Measurements from ENCODE around the gene ALG2.
A peak's percentile ranks its signal among the peaks of the same experiment; 100 is the strongest.

Gene ALG2, protein sequence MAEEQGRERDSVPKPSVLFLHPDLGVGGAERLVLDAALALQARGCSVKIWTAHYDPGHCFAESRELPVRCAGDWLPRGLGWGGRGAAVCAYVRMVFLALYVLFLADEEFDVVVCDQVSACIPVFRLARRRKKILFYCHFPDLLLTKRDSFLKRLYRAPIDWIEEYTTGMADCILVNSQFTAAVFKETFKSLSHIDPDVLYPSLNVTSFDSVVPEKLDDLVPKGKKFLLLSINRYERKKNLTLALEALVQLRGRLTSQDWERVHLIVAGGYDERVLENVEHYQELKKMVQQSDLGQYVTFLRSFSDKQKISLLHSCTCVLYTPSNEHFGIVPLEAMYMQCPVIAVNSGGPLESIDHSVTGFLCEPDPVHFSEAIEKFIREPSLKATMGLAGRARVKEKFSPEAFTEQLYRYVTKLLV

DNA sequence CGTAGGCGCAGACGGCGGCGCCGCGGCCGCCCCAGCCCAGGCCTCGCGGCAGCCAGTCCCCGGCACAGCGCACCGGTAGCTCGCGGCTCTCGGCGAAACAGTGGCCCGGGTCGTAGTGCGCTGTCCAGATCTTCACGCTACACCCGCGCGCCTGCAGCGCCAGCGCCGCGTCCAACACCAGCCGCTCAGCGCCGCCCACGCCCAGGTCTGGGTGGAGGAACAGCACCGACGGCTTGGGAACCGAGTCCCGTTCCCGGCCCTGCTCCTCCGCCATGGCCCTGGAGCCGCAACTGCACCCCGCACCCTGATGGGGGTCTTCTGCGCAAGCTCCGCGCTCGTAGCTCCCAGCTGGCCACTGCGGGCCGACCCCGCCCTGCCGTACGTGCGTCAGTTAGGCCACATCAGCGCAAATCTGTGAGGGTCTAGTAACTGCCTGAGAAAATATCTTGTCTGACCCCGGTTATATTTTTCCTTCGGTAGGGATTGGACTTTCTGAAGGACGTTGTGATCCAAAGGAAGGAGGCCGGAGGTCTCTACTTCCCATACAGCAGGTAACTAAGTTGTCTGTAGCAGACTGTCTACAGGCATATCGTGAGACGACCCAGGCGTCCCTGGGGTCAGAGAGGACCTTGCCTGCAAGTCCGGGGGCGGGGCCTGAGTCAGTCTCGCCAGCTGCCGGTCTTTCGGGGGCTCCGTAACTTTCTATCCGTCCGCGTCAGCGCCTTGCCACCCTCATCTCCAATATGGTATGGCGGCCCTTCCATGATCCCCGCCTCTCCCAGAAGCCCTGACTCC is at the start of gene ALG2, which contains the start of gene SEC61B:
Gene ALG2 (minus strand): TSS at position 322 of the 795 bp plus-strand sequence. CDS start 48 bp downstream, at position 274.
Gene SEC61B (plus strand): TSS at position 662 of the 795 bp plus-strand sequence. CDS start 82 bp downstream, at position 744.
- DNase-seq = peak; percentile 60 to 98 (median 90)

DNA sequence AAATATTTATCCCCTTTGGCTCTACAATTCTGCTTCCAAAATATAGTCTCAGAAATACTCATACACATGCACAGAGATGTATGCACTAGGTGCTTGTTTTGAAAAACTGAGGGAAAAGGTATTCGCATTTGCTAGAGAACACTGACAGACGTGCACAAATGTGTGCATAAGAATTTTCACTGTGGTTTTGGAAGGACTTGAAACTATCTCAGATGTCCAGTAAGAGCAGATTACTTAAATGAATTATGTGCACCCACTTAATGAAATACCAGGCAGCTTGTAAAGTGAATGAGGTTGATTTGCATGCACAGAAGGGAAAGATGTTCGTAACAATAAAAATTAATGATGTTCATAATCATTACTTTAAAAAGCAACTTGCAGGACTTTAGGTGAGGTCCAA is 48.7 kb upstream of the ALG2 start:
- no peak for DNase-seq

DNA sequence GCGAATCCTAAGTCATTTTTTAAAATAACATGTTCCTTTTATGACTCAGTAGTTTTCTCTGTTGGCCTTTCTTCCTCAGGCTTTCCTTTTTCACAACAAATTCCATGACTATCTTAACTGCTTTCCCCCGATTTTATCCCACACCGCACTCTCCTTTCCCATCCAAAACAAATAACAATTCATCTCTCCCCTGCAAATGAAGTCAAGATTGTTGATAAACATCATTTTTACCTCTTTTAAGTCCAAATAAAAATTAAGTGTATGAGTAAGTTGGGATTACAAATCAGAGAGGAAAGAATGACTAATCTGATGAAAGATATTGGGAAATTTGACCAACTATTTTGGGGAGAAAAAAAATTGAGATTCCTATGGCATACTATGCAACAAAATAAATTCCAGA is 47.7 kb upstream of the ALG2 start:
- DNase-seq = no peak

DNA sequence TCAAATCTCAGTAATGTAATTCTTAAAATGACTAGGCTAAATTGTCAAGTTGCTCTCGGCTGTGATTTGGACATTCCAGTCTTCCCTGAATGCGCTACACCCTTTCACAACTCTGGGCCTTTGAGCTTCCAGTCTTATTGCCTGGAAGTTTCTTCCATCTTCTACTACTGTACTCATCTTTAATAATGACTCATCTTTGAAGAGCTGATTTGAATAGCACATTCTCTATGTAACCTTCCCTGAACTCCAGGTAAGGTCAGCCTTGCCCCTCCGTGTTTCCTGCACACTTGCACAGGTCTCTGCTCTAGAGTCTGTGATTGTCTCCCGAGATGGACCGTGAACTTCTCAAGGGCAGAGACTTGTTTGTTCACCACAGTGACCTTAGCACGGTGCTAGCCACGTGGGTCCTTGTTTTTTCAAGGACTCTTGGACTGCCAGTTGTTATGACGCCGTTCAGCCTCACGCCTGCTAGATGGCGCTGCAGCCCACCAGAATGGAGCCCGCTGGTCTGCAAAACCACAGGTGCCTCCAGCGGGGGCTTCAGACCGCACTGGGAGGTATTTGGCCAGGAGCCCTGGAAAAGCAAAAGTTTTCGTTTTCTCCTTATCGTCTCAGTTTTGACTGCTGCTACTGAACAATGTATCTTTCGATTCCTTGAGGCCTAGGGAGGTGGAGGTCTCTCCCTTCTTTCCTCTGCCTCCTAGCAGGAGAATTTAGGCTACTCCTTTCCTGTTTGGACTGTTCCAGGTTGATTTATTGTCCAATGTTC is 44.7 kb upstream of the ALG2 start:
- peak in 48 of 51 donors; percentile 10 to 84 (median 50) for DNase-seq

DNA sequence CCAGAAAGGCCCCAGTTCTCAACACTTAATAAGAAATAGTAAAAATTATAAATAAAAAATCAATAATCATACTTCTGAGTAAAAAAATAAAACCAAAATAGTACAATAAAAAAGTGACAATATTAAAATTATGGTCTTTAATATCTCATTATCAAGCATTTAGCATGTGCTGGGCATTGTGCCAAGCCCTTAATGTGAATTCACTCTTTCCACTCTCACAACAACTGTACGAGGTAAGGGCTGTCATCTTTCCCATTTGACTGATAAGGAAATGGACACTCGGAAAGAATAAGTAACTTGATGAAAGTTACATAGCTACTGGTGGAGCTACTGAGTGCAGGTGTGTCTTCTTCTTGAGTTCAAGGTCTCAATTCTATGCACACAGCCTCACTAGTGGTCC is 43.9 kb upstream of the ALG2 start:
- no peak for DNase-seq

DNA sequence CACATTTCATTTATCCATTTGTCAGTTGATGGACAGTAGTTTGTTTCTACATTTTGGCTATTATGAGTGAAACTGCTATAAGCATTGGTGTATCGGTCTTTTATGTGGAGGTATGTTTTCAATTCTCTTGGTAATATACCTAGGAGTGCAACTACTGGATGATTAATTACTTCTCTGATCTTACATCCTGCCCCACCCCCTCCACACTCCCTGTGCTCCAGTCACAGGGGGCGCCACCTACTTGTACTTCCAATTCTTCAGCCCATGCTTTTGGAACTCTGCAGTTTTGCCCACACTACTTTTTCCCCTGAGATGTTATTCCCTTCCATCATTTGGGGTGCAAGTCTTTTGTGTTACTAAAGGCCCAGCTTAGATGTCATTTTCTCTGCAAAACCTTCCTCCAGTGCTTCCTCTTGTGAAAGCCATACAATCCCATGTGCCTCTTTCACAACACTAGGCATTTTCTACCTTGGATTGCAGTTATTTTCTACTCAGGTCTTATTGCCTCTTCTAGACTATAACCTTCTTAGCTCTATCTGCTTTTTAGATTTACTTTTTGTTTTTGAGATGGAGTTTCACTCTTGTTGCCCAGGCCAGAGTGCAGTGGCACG is 42.4 kb upstream of the ALG2 start:
- no peak for DNase-seq

DNA sequence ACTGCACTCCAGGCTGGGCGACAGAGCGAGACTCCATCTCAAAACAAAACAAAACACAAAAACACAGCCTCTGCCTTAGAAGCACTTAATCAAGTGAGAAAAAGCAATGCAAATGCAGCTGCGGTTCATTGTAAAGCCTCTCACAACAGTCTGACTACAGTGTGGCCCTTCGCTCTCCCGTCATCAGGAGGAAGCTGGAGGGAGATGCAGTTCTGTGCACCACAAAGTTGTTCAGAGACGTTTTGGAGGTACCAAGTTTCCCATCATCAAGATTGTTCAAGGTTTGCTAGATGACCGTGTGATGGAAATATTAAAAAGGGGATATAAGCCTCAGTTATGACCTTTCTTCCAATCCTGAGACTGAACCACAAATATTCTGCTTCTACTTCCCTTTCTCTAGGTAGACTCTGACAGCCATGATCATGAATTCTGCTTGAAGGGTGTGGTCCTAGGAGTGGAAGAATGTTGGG is 41.2 kb upstream of the ALG2 start:
- DNase-seq = no peak

DNA sequence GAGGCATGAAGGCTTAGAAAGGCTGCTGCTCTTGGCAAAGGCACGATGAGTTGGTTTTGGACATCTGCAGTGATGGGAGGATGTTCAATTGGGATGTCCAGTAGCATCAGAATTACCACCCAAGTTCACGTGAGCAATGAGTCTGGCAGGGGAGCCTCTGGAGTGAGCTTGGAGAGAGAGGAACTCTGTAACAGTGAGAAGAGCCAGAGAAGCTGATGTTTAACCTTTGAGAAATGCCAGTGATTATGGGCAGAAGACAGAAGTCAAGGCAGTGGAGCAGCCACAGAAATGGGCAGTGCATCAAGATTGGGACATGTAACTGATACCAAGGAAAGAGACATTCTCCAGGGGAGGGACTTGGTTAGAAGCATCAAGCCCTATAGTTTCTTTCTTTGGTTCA is 40.2 kb upstream of the ALG2 start:
- no peak for DNase-seq

DNA sequence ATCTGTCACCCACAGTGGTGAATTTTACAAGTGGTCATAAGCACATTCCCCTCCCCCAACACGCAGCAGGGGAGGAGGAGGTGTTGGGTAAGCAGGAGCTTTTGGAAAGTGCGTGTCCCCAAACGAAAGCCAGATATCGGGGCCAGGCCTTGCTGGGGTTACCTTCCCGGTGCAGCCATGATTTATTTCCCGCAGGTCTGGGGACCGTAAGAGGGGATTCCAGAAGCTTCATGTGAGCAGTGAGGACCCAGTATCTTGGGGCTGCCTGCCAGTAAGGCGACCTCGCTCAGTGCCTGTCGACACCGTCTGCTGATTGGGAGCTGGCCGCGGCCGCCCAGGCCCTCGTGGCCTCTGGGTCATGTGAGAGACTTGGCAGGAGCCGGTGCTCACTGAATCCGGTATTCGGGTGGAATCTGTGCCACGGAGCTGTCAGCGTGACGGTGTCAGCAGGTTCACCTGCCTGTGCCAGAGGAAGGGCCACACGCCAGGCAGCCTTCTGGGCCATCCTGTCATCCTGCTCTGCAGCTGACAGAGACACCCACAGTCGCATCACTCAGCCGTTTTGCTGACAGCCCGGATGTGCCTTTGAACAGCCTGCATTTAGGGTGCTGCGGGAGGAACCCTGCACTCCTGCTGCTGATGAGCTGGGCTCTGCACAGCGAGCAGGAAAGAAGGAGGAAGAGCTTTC is 37.6 kb upstream of the ALG2 start:
- DNase-seq = peak; percentile 22 to 89 (median 80)

DNA sequence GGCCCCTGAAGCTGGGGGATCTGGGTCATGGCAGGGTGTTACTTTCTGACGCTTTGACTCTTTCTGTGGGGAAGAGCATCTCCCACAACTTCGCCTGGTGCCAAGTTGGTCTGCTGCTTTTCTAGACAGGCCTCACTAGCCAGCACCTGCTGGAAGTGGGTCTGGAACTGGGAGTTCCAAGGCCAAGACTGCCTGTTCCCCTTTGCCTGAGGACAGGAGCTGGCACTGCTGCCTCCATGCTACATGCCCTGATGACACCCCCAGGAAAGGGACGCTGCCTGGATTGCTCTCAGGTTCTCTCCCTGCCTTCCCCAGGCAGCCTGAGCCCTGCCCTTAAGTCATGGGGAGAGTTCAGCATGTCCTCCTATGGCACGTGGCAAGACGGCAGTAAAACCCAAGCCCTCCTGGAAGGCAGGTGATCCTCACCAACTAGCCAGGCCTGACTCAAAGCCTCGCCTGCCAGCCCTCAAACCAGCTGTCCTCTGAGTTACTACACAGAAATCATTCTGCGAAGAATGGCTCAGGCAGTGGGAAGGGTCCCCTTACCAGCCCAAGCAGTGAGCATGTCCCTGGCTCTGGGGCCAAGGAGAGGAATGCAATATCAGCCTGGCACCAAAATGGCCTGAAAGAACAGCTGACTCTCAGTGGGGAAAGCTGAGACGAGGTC is 36.1 kb upstream of the ALG2 start:
- no peak for DNase-seq

DNA sequence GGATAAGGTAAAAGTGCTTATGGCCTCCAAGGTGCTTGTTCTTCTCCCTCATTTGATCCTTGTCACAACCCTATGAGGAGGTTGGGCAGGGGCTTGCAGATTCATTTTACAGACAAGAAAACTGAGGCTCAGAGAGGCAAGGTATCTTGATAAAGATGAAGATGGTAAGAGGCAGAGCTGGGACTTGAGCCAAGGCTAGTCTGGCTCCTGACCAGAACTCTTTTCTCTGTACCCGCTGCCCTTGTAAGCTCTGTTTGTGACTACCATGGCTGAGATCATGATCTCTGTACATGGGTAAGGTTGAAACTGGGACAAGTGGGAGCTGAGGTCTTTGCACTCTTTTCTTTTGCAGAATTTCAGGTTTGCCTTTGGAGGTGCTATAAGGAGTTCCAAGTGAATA is 33.9 kb upstream of the ALG2 start:
- no peak for DNase-seq

DNA sequence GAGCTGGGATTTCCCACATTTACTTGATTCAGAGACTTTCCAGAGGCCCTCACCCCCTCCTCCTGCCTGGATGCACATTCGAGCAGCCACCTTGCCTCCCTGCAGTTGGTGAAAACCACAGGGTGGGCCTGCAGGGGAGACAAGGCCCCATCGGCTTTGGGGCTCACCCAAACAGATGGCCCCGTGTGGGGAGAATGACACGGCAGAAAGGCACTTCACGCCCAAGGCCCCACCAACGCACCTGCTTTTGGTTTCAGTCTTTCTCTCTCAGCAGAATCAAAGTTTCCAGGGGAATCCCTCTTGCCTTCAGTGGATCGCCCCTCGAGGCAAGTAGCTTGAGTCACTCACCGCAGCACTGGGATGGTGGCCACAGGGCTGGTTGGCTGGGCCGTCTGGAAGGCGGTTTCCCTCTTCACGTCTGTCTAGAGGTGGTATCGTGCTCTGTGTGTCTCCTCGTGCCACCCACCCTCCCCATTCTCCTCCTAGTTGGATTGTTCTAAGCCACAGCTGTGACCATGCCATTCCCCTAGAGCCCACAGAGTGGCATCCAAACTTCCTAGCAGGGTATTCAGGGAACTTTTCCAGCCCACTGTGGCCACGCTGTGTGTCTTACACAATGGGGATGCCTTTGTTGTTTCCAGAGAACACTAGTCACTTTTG is 32.2 kb upstream of the ALG2 start:
- DNase-seq = peak in 19 of 51 donors; percentile 6 to 58 (median 24)

DNA sequence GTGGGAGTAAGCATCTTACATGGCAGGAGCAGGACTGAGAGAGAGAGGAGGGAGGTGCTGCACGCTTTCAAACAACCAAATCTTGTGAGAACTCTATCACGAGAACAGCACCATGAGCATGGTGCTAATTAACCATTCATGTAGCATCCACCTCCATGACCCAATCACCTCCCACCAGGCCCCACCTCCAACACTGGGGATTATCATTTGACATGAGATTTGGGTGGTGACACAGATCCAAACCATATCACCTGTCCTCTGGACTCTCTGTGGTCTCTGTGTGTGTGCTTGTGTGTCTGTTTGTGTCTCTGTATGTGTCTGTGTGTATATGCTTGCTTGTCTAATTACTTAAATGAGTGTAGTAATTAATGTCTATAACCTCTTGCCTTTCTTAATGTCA is 31.4 kb upstream of the ALG2 start:
- DNase-seq = no peak

DNA sequence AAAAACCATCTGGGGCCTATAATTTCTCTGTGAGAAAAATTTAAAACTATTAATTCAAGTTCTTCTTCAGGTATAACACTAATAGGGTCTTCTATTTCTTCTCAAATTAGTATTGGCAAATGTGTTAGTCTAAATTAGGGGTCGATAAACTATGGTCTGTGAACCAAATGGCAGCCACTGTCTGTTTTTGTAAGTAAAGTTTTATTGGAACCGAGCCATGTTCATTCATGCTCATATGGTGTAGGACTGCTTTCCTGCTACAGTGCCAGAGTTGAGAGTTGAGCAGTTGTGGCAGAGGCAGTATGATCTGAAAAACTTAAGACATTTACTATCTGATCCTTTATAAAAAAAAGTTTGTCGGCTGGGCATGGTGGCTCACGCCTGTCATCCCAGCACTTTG is 29.4 kb upstream of the ALG2 start:
- no peak for DNase-seq

DNA sequence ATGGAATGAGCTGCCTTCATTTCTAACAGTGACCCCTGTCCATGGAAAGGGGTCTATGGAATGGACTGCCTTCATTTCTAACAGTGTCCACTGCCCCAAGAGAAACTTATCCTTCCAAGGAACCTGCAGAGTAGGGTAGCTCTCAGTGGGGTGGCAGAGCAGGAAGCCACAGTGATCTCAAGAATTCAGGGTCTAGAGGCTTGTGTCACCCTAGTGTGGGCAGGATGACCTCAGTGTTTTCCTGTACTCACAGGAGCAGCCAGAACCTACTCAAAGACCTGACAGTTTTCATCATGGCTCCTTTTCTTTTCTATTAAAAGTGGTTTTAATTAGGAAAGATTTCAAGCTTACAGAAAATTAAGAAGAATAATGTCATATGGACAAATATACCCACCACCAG is 27.9 kb upstream of the ALG2 start:
- DNase-seq = no peak

DNA sequence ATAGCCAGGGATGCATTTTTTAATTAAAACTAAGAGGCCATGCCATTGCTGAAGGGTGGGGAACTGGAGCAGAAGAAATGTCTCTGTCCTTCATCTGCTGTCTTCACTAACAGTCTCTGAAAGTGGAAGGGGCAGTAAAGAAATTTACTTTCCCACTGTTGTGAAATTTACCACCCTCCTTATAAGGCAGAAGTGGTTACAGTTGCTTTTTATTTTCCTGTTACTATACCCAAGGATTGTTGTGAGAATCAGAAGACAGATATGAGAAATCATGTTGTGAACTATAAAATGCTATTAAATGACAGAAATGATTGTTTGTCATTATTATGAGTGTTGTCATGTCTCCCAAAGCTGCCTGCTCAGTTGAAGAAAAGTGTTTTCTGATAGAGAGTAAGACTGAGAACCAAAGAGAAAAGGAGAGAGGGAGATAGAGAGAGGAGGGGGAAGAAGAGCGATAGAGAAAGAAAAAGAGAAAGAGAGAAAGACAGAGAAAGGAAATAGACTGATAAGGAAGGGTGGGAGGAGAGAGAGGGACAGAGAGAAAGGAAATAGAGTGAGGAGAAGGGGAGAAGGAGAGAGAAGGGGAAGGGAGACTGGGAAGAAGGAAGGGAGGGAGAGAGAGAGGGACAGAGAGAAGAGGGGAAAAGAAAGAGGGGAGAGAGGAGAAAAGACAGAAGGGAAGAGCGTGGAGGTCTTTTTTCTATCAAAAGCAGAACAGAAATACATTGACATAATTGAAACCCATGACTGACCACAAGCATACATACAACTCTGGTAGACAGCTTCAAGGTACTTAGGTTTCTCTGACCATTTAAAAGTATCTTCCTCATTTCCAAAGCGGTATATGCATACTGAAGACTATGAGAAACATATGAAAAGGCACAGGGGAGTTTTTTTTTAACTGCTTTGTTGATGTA is 22.9 kb upstream of the ALG2 start:
- DNase-seq = no peak

DNA sequence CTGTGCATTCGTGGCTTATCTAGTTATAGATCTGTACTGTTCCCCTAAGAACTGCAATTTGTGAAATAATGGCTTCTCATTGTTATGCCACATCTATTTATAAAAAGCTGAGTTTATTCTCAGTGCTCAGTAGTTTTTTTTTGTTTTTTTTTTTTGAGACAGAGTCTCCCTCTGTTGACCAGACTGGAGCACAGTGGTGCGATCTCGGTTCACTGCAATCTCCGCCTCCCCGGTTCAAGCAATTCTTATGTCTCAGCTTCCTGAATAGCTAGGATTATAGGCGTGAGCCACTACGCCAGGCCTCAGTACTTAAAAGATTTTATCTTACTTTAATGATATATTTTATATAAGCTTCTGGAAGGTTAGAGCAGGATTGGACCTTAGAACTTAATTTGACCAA is 19.4 kb upstream of the ALG2 start:
- no peak for DNase-seq

DNA sequence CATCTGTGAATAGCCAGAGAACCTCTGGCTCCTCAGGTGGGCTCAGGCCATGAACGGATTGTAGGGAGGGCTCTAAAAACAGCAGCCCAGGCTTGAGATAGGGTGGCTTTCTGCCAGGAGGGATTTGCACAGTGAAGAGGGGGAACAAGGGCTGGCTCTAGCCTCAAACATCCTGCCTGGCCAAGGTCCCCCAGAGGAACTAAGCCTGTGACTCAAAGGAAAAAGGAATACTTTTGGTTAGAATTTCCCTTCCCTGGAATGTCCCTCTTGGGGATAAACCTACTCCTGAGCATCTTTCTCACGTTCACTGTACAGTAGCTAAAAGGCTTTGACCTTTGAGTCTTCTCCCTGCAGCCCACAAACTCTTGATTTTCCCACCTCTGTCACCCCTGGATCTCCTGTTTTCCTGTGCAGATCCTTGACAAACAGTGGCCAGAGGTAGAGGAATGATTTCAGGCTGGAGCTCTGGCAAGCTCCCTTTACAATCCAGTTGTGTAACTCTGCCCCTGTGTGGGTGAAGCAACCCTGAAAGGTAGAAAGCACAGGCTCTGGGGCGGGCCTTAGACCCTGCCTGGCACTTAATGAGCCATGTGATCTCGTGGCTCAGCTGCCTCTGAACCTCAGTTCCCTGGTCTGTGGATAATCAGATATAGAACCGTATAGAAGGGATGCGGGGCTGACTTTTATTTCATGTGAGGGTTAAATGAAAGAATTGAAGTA is 17.8 kb upstream of the ALG2 start:
- no peak for DNase-seq

Measured in hypothalamus (tissue), 51 donors.